NCI-H446 (cell line): Measurements from ENCODE around the gene DTWD2.
"Not testable (repeated sequence)": the region's sequence is repeated elsewhere in the genome, so short reads cannot be mapped to it uniquely, and the experiment has no call there.

Source experiments
- DNase-seq, 2 experiments: peaks; one replicate each; lab custom pipeline; 2025; lab: John Stamatoyannopoulos, UW

DTWD2 gene

GRCh38 chr5:118996098-118996497 is 7.8 kb upstream of the DTWD2 start:
- no peak for DNase-seq

GRCh38 chr5:118994595-118994994 is 6.2 kb upstream of the DTWD2 start:
- no peak for DNase-seq

- DNase-seq: not testable (repeated sequence)
These were observed 4.8 kb upstream of the DTWD2 start for GRCh38 chr5:118993118-118993517.

GRCh38 chr5:118992055-118992454 is 3.7 kb upstream of the DTWD2 start:
- not testable (repeated sequence) for DNase-seq

GRCh38 chr5:118990582-118990981 is 2.2 kb upstream of the DTWD2 start:
- no peak for DNase-seq

- no peak for DNase-seq
These were observed 1.5 kb upstream of the DTWD2 start for GRCh38 chr5:118989816-118990215.

- no peak for DNase-seq
These were observed 476 bp upstream of the DTWD2 start for GRCh38 chr5:118988866-118989180.

GRCh38 chr5:118984602-118985001 is 3.7 kb downstream of the DTWD2 start:
- DNase-seq: no peak

GRCh38 chr5:118981783-118982182 is 6.6 kb downstream of the DTWD2 start:
- no peak for DNase-seq

- no peak for DNase-seq
These were observed 7.9 kb downstream of the DTWD2 start for GRCh38 chr5:118980438-118980837.

- no peak for DNase-seq
These were observed 8.3 kb downstream of the DTWD2 start for GRCh38 chr5:118980017-118980416.

GRCh38 chr5:118973779-118974445 is 14.4 kb downstream of the DTWD2 start:
- not testable (repeated sequence) for DNase-seq

- no peak for DNase-seq
These were observed 19.4 kb downstream of the DTWD2 start for GRCh38 chr5:118968925-118969375.

- DNase-seq: no peak
These were observed 19.9 kb downstream of the DTWD2 start for GRCh38 chr5:118968406-118968911.

- no peak for DNase-seq
These were observed 21.3 kb downstream of the DTWD2 start for GRCh38 chr5:118967059-118967508.

GRCh38 chr5:118965890-118966289 is 22.5 kb downstream of the DTWD2 start:
- no peak for DNase-seq

GRCh38 chr5:118964970-118965369 is 23.4 kb downstream of the DTWD2 start:
- not testable (repeated sequence) for DNase-seq

GRCh38 chr5:118964388-118964787 is 24.0 kb downstream of the DTWD2 start:
- DNase-seq: not testable (repeated sequence)

GRCh38 chr5:118963169-118963568 is 25.2 kb downstream of the DTWD2 start:
- no peak for DNase-seq

- DNase-seq: no peak
These were observed 27.8 kb downstream of the DTWD2 start for GRCh38 chr5:118960557-118960956.

- peak; percentile 11 to 61 for DNase-seq
These were observed 31.6 kb downstream of the DTWD2 start for GRCh38 chr5:118956727-118957126.

- no peak for DNase-seq
These were observed 34.7 kb downstream of the DTWD2 start for GRCh38 chr5:118953652-118954005.

GRCh38 chr5:118952992-118953651 is 35.2 kb downstream of the DTWD2 start:
- no peak for DNase-seq

GRCh38 chr5:118952306-118952705 is 36.0 kb downstream of the DTWD2 start:
- not testable (repeated sequence) for DNase-seq
